HG03457 (cell line): Measurements from ENCODE around the gene PRND.
"Not testable (repeated sequence)": the region's sequence is repeated elsewhere in the genome, so short reads cannot be mapped to it uniquely, and the experiment has no call there.

Experiments
- ATAC-seq: cut with Tn5 transposase; IDR thresholded peaks from one replicate; pipeline ENCODE4 v1.9.1; 2021; ENCODE audit warnings: moderate number of reproducible peaks; ENCODE audit not compliant: unreplicated experiment

PRND gene

DNA sequence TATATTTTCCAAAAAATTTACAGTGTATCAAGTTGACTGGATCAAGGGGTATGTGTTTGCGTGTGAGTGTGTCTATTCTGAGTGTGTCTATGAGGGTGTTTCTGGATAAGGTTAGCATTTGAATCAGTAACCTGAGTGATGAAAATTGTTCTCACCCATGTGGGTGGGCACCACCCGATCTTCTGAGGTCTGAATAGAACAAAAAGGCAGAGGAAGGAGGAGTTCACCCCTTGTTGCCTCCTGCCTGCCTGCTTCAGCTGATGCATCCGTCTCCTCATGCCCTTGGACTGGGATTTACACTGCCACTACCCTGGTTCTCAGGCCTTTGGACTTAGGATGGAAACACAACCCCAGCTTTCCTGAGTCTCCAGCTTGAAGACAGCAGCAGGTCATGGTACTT is 13.7 kb upstream of the PRND start:
- no peak for ATAC-seq

- ATAC-seq = no peak
Measured at GRCh38 chr20:4708856-4709255, 12.9 kb upstream of the PRND start.

DNA sequence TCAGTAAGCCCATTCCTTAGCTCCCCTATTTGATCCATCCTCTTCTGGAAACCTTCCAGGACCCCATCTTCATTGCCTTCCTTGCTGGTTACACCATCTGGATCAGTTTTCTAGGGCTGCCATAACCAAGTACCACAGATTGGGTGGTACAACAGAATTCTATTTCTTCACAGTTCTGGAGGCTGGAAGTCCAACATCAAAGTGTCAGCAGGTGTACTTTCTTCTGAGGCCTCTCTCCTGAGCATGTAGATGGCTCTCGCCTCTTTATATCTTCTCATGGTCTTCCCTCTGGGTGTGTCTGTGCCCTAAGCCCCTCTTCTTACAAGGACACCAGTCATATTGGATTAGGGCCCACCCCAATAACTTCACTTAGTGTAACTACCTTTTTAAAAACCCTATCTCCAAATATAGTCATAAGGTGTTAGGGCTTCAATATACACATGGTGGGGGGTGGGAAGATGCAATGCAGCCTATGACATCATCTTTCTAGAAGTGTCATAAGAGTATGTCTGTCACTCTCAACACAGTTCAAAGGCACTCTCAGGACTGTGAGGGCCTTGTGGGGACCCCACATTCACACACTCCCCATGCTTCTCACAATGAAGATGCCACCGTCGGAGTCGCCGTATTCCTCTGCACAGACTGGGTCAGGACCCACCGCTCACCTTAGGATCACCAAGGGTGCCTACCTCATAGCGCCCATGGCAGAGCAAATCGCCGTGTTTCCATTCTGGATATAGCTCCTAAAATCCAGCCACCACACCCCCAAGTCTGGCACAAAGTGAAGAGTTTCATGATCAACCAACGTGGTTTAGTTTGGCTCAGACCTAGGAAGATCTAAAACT is 12.2 kb upstream of the PRND start:
- no peak for ATAC-seq

- ATAC-seq = no peak
Measured at GRCh38 chr20:4710106-4710475, 11.6 kb upstream of the PRND start.

DNA sequence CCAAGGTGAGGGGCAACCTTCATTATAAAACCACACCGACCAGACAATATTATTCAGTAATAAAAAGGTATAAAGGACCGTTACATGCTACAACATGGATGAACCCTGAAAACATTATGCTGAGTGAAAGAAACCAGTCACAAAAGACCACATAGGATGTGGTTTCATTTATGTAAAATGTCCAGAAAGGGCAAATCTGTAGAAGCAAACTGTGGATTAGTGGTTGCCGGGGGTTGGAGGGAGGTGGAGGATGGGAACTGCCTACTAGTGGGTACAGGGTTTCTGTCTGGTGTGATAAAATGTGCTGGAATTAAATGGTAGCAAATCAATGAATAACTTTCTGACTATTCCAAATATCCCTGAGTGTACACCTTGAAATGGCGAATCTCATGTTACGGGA is 10.2 kb upstream of the PRND start:
- no peak for ATAC-seq

DNA sequence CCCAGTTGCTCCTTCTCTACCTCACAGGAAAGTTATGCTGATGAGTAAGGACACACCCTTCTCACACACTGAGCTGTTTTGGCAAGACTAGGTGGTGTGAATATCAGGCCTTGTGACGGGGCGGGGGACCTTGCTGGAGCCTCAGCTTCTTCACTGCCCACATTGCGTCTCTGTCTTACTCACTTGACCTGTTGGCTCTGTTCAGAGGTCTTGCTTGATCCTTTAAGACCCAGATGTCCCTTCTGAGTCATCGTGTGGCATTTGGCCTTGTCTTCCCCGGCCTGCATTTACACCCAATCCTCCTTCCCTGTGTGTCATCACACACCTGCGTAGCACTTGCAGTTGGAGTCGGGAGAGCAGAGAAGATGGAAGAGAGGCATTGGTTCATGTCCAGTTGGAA is 8.3 kb upstream of the PRND start:
- no peak for ATAC-seq

DNA sequence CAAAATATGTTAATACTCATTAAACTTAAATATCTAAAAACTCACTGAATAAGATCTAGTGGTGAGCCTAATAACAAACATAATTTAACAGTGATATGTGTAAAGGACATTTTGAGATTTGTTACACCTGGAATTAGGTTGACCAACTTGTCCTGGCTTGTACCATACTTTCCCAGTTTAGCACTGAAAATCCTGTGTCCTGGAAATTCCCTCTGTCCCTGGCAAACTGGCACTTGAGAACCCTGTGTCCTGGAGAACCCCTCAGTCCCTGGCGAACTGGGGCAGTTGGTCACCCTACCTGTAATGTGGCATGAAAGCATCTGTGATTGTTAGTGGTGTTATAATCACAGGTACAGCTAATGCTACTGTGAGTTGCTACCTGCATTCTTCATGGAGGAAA is 6.9 kb upstream of the PRND start:
- no peak for ATAC-seq

DNA sequence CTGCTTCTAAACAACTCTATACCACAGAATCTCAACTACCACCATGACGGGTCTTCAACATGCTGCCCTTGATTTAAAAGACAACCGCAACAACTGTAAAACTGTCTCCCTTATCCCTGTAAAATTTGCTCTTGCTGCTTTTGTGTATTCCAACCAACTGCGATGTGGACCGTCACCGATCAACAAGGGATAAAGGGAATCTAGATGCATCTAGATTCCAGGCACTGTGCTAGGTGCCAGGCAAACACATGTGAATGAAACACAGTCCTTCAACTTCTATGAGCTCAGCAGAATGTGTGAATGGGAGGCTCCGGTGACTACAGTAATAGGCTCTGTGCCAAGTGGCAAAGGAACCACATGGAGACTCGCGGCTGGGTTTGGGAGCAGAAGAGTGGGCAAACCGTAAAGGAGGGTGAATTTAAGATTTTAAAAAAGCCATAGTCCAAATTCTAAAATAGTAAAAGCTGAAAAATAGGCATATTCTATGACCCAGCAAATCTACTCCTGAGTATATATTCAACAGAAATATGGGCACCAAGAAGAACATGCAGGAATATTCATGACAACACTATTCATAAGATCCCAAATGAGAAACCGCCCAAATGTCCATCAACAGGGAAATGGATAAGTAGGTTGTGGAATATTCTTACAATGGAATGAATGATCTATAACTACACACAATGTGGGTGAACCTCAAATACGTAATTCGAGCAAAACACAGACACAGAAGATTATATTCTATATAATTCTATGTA is 3.7 kb upstream of the PRND start:
- no peak for ATAC-seq

DNA sequence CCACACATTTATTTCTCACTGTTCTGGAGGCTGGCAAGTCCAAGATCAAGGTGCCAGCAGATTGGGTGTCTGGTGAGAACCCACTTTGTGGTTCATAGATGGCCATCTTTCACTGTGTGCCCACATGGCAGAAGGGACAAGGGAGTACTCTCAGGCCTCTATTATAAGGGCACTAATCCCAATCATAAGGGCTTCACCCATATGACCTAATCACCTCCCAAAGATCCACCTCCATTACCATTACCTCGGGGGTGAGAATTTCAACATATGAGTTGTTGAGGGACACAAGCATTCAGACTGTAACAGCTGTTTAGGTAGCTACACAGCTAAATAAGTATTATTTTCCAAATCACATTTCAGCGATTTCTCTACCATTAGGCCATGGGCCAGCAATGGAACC is 2.5 kb upstream of the PRND start:
- ATAC-seq = no peak

DNA sequence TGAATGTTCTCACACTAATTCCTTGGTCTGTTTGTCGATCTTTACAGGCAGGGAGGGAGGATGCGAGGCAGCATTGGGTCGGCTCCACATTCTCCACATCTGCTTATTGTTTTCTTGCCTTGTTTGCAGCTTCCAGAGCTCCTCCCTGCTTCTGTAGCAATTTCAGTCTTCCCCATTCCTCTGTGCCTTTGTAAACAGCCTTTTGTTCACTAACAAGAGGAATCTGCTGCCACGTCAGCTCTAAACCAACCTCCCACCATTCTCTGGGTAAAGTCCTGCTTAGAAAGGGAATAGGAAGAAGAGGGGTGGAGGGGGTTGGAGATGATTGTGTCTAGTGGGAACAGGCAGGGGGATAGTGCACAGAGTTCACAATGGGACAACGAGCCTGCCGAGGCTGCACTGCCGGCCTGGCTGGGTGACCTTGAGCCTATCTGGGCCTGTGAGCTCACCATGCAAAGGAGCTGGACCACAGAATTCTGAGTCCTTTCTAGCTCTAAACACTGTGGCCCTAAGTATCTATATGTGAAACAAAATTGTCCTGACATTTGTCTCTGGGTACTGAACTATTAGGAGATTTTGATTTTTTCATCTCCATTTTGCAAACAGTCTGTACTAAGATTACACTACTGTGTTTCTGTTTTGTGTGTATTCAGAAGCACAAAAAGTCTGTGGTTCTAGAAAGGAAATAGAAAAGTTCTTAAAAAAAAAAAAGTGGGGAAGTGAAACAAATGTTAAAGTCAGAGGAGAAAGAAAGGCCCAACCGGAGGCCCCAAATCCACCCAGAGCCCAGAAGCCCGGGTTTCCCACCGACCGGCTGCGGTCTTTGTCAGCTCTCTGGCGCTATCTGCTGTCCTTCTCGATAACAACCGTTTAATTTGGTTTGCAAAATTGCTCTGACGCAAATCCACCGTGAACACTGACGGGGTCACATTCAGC is 1.4 kb upstream of the PRND start:
- ATAC-seq = peak; percentile 82

- ATAC-seq = no peak
Measured at GRCh38 chr20:4720977-4721349, 746 bp upstream of the PRND start.

GRCh38 chr20:4722571-4722970 is 862 bp downstream of the PRND start:
- ATAC-seq = no peak

GRCh38 chr20:4722993-4723392 is 1.3 kb downstream of the PRND start:
- ATAC-seq = no peak

DNA sequence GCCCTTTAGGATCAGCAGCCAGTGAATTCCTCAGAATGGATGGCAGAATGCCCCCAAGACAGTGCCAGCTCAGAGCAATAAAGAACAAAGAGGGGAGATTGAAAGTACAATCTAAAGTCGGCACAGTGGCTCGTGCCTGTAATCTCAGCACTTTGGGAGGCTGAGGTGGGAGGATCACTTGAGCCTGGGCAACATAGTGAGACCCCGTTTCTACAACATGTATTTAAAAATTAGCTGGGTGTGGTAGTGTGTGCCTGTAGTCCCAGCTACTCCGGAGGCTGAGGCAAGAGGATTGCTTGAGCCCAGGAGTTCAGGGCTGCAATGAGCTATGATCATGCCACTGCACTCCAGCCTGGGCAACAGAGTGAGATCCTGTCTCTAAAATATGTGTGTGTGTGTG is 1.8 kb downstream of the PRND start:
- ATAC-seq = not testable (repeated sequence)

GRCh38 chr20:4724459-4725262 is 3.0 kb downstream of the PRND start:
- no peak for ATAC-seq

GRCh38 chr20:4725263-4725550 is 3.5 kb downstream of the PRND start:
- ATAC-seq = no peak

DNA sequence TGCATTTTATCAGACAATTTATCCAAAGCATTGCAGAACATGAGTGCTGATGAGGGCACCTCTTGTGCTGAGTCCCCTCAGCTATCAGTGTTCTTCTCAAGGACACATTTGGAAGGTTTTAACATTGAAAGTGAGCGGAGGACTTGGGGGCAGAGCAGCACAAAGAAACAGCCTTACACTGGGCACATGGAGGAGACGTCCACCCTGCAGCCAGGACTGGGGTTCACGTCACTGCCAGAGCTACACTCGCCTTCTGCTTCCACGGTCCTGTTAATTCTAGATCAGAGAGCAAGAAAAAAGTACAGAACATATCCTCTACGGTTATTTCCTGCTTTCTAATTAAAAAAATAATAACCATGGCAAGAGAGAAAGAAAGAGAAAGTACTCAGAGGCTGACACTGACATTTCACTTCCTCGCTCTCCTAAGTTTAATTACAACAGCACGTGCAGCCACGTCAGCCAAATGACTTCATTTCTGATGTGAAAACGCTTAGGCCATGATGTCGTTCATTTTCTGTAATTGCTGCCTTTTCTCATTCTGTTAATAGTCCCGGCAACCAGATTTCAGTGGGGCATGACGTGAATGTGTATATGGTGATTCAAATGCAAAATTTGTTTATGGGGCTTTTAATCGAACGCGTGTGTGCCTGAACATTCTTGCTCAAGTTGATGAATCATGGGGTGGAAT is 5.1 kb downstream of the PRND start:
- no peak for ATAC-seq

- ATAC-seq = no peak
Measured at GRCh38 chr20:4728120-4728760, 6.5 kb downstream of the PRND start.

- ATAC-seq = no peak
Measured at GRCh38 chr20:4729265-4729664, 7.6 kb downstream of the PRND start.

DNA sequence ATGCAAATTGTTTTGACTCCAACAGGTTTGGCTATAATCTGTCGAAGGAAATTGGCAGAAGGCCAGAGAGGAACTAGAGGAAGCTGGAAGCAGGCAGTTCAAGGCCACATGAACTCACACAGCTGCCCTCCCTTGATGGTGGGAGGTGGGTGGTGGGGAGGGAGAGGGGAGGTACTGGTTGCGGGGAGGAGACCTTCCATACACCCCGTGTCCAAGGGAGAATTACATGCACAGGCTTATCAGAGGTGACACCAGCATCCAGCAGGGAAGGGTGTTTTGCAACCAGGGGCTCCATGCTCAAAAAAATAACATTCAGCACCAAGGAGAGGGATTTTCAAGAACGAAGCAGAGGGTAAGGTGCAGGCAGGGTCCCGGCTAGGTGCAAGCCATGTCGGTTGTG is 9.1 kb downstream of the PRND start:
- no peak for ATAC-seq
